BE2C (cell line): ENCODE measurements around the gene TGFBR1.

Experiments
- DNase-seq: peaks from one replicate; pipeline ENCODE4 v3.0.0-alpha.2; 2020
- H3K27me3 ChIP-seq: fragments of 250-450 bp; sonication (Bioruptor Pico); 2 replicates; pipeline ENCODE4 v1.5.1; 2020; ENCODE audit warnings: mild to moderate bottlenecking
- H3K36me3 ChIP-seq: fragments of 250-450 bp; sonication (Bioruptor Pico); 2 replicates; pipeline ENCODE4 v1.5.1; 2020; ENCODE audit warnings: mild to moderate bottlenecking
- H3K4me1 ChIP-seq: fragments of 250-450 bp; sonication (Bioruptor Pico); 2 replicates; pipeline ENCODE4 v1.5.1; 2020
- H3K4me3 ChIP-seq: 2 replicates; pipeline ENCODE4 v1.5.1; 2011; ENCODE audit warnings: low read depth, low read length
- H3K9me3 ChIP-seq: fragments of 250-450 bp; sonication (Bioruptor Pico); 2 replicates; pipeline ENCODE4 v1.5.1; 2020
- TF ChIP-seq, protein P1 (sequence below): IDR thresholded peaks from 2 replicates; pipeline ENCODE4 v1.5.1; 2012; ENCODE audit warnings: mild to moderate bottlenecking, low read depth, low read length

Gene TGFBR1

DNA sequence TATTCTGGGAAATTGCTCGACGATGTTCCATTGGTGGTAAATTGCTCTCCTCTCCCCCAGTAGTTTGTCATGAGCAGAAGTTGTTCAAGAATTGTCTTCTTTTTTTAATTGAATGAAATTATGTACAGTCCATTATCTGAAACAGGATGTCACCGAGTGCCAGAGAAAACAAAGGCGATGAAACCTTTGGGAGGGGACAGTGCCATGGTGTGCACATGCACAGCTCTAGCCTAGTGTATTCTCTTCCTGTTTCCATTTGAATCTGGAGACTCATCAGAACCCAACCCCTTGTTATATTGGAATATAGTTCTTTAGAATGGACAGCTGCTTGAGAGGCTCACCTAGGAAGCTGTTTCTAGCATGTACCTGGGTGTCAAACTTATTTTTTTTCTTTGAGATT lies 41.7 kb downstream of the TGFBR1 start:
- no peak for DNase-seq
- TF ChIP-seq, protein P1, sequence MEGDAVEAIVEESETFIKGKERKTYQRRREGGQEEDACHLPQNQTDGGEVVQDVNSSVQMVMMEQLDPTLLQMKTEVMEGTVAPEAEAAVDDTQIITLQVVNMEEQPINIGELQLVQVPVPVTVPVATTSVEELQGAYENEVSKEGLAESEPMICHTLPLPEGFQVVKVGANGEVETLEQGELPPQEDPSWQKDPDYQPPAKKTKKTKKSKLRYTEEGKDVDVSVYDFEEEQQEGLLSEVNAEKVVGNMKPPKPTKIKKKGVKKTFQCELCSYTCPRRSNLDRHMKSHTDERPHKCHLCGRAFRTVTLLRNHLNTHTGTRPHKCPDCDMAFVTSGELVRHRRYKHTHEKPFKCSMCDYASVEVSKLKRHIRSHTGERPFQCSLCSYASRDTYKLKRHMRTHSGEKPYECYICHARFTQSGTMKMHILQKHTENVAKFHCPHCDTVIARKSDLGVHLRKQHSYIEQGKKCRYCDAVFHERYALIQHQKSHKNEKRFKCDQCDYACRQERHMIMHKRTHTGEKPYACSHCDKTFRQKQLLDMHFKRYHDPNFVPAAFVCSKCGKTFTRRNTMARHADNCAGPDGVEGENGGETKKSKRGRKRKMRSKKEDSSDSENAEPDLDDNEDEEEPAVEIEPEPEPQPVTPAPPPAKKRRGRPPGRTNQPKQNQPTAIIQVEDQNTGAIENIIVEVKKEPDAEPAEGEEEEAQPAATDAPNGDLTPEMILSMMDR: no peak
- no peaks in the 10 kb centered on the region for H3K9me3 ChIP-seq
- peaks cover 9% of the 10 kb centered on the region; the same call in 1 of the 2 replicates for H3K36me3 ChIP-seq
- H3K27me3 ChIP-seq: no peaks in the 10 kb centered on the region
- no peaks in the 10 kb centered on the region for H3K4me1 ChIP-seq
- no peak overlapping the region for H3K4me3 ChIP-seq

DNA sequence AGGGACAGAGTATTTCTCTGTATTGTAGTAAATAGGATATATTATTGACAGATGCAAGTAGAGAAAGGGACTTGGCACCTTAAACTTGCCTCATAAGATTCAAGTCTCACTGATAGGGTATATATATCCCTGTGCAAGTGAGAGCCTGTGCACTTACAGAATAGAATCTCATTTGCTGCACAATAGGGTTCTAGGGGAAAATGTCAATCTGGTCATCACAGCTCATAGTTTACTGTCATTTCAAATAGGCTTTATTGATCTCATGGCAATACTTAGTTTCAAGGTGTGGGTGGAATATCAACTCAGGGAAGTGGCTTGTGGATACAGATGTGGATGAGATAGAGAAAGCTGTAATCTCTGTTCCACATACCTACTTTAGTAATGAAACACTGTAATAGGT lies 42.3 kb downstream of the TGFBR1 start:
- no peaks in the 10 kb centered on the region for H3K9me3 ChIP-seq
- DNase-seq: no peak
- TF ChIP-seq, protein P1: no peak
- no peaks in the 10 kb centered on the region for H3K4me1 ChIP-seq
- peaks cover 9% of the 10 kb centered on the region; the same call in 1 of the 2 replicates for H3K36me3 ChIP-seq
- H3K4me3 ChIP-seq: no peak overlapping the region
- no peaks in the 10 kb centered on the region for H3K27me3 ChIP-seq

DNA sequence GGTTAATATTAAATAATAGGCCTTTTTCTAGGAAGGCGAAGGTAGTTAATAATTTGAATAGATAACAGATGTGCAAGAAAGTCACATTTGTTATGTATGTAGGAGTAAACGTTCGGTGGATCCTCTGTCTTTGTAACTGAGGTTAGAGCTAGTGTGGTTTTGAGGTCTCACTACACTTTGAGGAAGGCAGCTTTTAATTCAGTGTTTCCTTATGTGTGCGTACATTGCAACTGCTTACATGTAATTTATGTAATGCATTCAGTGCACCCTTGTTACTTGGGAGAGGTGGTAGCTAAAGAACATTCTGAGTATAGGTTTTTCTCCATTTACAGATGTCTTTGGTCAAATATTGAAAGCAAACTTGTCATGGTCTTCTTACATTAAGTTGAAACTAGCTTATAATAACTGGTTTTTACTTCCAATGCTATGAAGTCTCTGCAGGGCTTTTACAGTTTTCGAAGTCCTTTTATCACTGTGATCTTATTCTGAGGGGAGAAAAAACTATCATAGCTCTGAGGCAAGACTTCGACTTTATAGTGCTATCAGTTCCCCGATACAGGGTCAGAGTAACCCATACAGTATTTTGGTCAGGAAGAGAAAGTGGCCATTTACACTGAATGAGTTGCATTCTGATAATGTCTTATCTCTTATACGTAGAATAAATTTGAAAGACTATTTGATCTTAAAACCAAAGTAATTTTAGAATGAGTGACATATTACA lies 45.7 kb downstream of the TGFBR1 start:
- Histone ChIP-seq H3K9me3 (no peaks in the 10 kb centered on the region), H3K4me3 (no peak overlapping the region), H3K4me1 (no peaks in the 10 kb centered on the region), H3K36me3 (0 out of 2 replicates have a peak, but pooled peaks cover 3% of the 10 kb centered on the region), H3K27me3 (no peaks in the 10 kb centered on the region)
- TF ChIP-seq, protein P1: no peak
- DNase-seq: no peak

DNA sequence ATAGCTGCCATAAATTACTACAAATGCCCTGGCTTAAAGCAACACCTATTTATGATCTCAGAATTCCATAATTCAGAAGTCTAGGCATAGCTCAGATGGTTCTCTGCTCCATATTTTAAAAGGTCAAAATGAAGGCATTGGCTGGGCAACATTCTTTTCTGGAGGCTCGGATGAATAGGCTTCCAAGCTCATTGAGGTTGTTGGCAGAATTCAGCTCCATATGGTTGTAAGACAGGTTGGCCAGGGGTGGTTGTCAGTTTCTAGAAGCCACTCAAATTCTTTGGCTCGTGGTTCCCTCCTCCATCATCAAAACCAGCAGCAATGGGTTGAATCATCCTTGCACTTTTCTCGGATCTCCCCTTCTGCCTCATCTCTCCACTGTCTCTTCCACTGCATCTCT lies 49.4 kb downstream of the TGFBR1 start:
- DNase-seq: no peak
- no peaks in the 10 kb centered on the region for H3K4me1 ChIP-seq
- no peaks in the 10 kb centered on the region for H3K9me3 ChIP-seq
- no peaks in the 10 kb centered on the region for H3K36me3 ChIP-seq
- H3K27me3 ChIP-seq: 0 out of 2 replicates have a peak, but pooled peaks cover 3% of the 10 kb centered on the region
- no peak overlapping the region for H3K4me3 ChIP-seq
- TF ChIP-seq, protein P1: no peak

DNA sequence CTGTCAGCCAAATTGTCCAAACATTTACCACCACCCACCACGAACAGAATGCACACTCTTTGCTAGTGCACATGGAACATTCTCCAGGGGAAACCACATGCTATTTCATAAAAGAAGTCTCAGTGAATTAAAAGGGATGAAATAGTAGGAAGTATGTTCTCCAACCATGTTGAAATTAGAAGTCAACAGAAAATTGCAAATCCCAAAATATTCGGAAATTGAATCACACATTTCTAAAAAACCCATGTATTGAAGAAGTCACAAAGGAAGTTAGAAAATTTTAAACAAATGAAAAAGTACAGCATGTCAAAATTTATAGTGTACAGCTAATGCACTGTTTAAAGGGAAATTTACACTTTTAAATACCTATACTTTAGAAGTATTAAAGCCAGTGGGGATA lies 50.8 kb downstream of the TGFBR1 start:
- DNase-seq: no peak
- Histone ChIP-seq H3K27me3 (0 out of 2 replicates have a peak, but pooled peaks cover 3% of the 10 kb centered on the region), H3K4me3 (no peak overlapping the region), H3K9me3 (no peaks in the 10 kb centered on the region), H3K36me3 (no peaks in the 10 kb centered on the region), H3K4me1 (no peaks in the 10 kb centered on the region)
- TF ChIP-seq, protein P1: no peak

DNA sequence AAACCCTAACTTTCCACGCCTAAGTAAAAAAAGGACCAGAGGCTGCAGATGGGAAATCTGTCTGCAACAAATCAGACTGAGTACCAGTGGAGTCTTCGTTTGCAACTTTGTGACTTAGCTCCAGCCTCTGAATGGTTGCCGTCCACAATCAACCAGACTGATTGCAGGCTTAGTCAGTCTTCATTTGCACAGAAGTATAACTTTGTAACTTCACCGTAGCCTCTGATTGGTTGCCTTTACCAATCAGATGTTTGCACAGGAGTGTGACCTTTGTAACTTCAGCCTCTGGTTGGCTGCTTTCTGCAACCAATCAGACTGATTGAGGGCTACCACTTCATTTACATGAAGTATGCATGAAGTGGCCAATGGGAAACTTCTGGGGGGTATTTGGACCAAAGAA lies 53.7 kb downstream of the TGFBR1 start:
- TF ChIP-seq, protein P1: no peak
- no peak for DNase-seq

More for the DNA sequence above, 53.7 kb downstream of the TGFBR1 start:
- H3K27me3 ChIP-seq: 0 out of 2 replicates have a peak, but pooled peaks cover 3% of the 10 kb centered on the region
- no peaks in the 10 kb centered on the region for H3K4me1 ChIP-seq
- no peaks in the 10 kb centered on the region for H3K9me3 ChIP-seq
- H3K36me3 ChIP-seq: no peaks in the 10 kb centered on the region
- no peak overlapping the region for H3K4me3 ChIP-seq
